Kidney glomerular epithelial cell (primary cell): ENCODE measurements around the gene SLC16A12.
A peak's percentile ranks its signal among the peaks of the same experiment; 100 is the strongest.
"Not testable (repeated sequence)": the region's sequence is repeated elsewhere in the genome, so short reads cannot be mapped to it uniquely, and the experiment has no call there.

Source experiments
- DNase-seq: peaks from one replicate; lab custom pipeline; 2025; lab: John Stamatoyannopoulos, UW

SLC16A12 gene

DNA sequence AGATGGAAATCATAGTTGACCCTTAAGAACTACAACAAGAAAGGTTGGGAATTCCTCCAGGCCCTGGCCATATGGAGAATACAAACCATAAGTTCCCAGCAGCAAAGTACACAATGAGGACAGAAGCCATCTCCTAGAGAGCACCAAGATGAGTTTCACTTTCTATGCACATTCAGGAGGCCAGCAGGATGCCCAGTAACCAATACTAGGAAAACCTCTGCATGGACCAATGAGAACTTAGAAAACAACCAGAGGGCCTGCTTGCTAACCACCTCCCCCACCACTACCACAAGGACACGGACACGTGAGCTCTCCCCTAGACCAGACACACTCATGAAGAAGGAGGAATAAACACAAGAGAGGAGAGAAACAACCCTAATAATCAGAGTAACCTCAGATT is 64.8 kb downstream of the SLC16A12 start:
- DNase-seq = no peak

- DNase-seq = no peak
Observed at GRCh38 chr10:89469517-89469916, 65.9 kb downstream of the SLC16A12 start.

- DNase-seq = no peak
Observed at GRCh38 chr10:89468191-89468965, 67.0 kb downstream of the SLC16A12 start.

- no peak for DNase-seq
Observed at GRCh38 chr10:89466599-89467035, 68.8 kb downstream of the SLC16A12 start.

- DNase-seq = no peak
Observed at GRCh38 chr10:89465196-89465595, 70.2 kb downstream of the SLC16A12 start.

DNA sequence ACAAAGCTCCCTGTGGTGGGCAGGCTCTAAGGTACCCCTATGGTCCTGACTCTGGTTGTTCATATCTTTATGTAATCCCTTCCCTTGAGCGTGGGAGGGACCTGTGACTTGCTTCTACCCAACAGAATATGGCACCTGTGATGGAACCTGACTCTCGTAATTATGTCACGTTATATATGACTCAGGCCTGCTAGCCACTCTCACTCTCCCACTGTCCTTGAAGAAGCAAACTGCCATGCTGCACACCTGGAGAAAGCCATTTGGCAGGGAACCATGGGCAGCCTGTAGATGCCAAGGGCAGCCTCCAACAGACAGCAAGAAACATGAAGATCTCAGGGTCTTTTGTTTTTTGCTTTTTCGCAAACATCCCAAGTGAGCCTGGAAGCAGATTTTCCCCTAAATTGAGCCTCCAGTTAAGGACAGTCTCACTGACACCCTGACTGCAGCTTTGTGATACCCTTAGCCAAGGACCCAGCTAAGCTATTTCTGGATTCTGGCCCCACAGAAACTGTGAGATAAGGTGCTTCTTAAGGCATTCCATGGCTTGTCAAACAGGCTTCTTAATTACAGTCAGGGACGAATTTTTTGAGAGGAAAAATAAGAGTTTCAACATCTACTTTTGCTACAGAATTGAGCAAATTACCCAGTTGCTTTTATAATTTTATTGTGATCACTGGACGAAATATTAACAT is 71.4 kb downstream of the SLC16A12 start:
- no peak for DNase-seq

DNA sequence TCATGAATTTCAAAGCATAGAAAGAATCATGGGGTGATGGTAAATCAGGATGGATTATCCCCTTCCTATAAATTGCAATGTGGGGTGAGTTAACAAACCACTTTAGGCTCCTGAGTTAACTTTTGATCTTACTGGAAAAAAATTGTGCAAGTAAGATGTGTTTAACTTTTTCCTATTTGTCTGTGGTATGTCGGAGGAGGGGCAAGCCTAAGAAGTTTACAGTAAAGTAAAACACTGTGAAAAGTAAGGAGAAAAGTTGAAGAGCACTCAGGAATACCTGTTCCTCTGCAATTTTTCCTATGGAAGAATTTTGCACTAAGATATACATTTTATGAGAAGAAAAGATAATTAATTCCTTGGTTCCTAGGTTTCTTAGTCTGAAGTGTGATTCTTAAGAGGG is 76.6 kb downstream of the SLC16A12 start:
- DNase-seq = no peak

GRCh38 chr10:89458291-89458690 is 77.1 kb downstream of the SLC16A12 start:
- DNase-seq = peak; percentile 61

- DNase-seq = no peak
Observed at GRCh38 chr10:89454561-89455347, 80.6 kb downstream of the SLC16A12 start.

GRCh38 chr10:89452193-89452592 is 83.2 kb downstream of the SLC16A12 start:
- DNase-seq = no peak

GRCh38 chr10:89450901-89451300 is 84.5 kb downstream of the SLC16A12 start:
- DNase-seq = no peak

GRCh38 chr10:89444819-89445218 is 90.6 kb downstream of the SLC16A12 start:
- DNase-seq = not testable (repeated sequence)

GRCh38 chr10:89442289-89442688 is 93.1 kb downstream of the SLC16A12 start:
- DNase-seq = no peak

DNA sequence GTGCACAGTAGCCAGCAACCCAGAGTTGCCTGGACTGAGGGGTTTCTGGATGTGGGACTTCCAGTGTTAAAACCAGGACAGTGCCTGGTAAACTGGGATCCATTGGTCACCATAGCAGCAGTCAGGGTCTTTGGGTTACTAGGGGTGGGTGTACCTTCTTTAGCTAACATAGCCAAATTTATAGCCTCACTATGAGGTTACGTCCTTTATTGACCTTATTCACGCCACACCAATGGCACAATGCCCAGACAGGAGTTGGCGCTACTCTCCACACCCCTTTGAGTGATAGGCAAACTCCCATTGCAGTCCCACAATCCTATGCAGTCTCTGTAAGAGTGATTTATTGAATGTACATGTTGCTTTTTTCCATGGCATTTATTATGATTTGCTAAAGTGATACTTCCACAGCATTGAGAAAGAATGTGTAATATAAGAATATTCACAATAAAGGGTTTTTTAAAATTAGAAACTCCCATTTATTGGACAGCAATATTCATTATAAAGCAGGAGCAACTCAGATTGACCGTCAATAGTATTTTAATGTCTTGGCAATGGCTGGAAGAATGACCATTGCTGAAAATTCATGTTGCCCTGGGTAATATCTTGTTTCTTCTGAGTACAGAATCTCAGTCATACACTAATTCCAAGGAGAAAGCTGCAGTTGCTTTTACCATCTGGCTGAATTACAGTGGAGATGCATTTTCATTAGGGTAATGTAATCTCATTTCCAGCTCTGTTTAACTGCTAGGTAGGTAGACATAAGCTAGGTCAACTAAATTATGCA is 95.0 kb downstream of the SLC16A12 start:
- DNase-seq = no peak

GRCh38 chr10:89438525-89438924 is 96.9 kb downstream of the SLC16A12 start:
- DNase-seq = no peak

- peak; percentile 80 for DNase-seq
Observed at GRCh38 chr10:89431977-89432376, 103.4 kb downstream of the SLC16A12 start.

DNA sequence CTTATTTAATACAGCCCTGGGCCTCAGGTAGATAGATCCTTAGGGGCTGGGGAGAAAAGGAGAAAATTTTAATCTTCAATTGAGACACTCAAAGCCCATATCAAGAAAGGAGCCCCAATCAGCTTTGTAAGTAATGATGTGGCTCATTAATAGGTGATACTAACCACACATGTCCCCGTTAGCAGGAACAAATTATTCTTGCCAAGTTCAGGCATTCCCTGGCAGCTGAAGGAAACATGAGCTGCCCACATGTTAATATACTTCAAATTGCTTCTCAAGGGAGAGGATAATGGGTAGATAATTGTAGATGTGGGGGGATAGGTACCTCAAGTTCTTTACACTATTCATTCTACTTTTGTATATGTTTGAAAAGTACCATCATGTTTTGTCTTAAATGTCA is 106.5 kb downstream of the SLC16A12 start:
- DNase-seq = no peak

- peak; percentile 55 for DNase-seq
Observed at GRCh38 chr10:89427629-89428028, 107.8 kb downstream of the SLC16A12 start.

- peak; percentile 63 for DNase-seq
Observed at GRCh38 chr10:89426230-89426868, 109.0 kb downstream of the SLC16A12 start.

DNA sequence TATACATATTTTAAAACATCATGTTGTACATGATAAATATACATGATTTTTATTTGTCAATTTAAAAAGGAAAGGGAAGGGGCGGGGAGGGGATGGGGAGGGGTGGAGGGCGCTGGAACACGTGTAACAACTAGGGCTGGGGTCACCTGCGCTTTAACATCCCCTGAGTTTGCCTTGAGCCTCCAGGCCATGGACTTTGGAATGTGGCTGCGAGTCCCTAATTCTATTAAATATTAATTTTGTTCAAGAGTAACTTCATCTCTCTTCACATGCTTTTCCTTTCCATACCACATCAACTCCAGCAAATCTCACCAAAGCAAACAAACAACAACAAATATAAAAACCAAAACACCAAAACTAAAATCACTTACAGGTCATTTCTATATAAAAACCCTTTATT is 110.4 kb downstream of the SLC16A12 start:
- DNase-seq = no peak

GRCh38 chr10:89421018-89421476 is 114.3 kb downstream of the SLC16A12 start:
- no peak for DNase-seq
